Osteoblast (primary cell): Measurements from ENCODE around the gene B3GNT4. TPM values are rescaled to one million over a fixed set of nuclear protein-coding genes. Genes with fewer than 3 reads are reported as not detected.
A peak's percentile ranks its signal among the peaks of the same experiment; 100 is the strongest.
"Not testable (repeated sequence)": the region's sequence is repeated elsewhere in the genome, so short reads cannot be mapped to it uniquely, and the experiment has no call there.

Experiments used
- DNase-seq: peaks from one replicate; pipeline ENCODE4 v3.0.0; 2011; ENCODE audit warnings: low spot score, mixed read lengths; ENCODE audit not compliant: insufficient read length; ENCODE audit errors: missing footprints
- H2AFZ ChIP-seq: 2 replicates; pipeline ENCODE4 v1.6.0; 2011; ENCODE audit warnings: mild to moderate bottlenecking, low read length
- H3K27ac ChIP-seq: 2 replicates; pipeline ENCODE4 v1.5.1; 2011; ENCODE audit warnings: mild to moderate bottlenecking, low read depth, low read length, moderate library complexity
- H3K27me3 ChIP-seq: 2 replicates; pipeline ENCODE4 v1.6.0; 2012; ENCODE audit warnings: mild to moderate bottlenecking, control low read depth, inconsistent platforms, low read length, moderate library complexity; ENCODE audit not compliant: insufficient read depth
- H3K36me3 ChIP-seq: 2 replicates; pipeline ENCODE4 v1.5.1; 2011; ENCODE audit warnings: mild to moderate bottlenecking, low read length, control low read depth, moderate library complexity; ENCODE audit not compliant: insufficient read depth
- H3K4me1 ChIP-seq: 2 replicates; pipeline ENCODE4 v1.5.1; 2011; ENCODE audit warnings: mild to moderate bottlenecking, low read length, control low read depth, moderate library complexity; ENCODE audit not compliant: insufficient read depth
- H3K4me2 ChIP-seq: 2 replicates; pipeline ENCODE4 v1.6.0; 2011; ENCODE audit warnings: mild to moderate bottlenecking, low read length; ENCODE audit not compliant: insufficient read depth
- H3K4me3 ChIP-seq: fragments of 200-600 bp; sonication (generic); 3 replicates; pipeline ENCODE4 v1.5.1; 2012; ENCODE audit warnings: mild to moderate bottlenecking, low read length, inconsistent platforms; ENCODE audit not compliant: insufficient read depth
- H3K79me2 ChIP-seq: 2 replicates; pipeline ENCODE4 v1.6.0; 2012; ENCODE audit warnings: mild to moderate bottlenecking, low read length, control low read depth, inconsistent platforms; ENCODE audit not compliant: insufficient read depth
- H3K9me3 ChIP-seq: 2 replicates; pipeline ENCODE4 v1.5.1; 2011; ENCODE audit warnings: low read depth, low read length, control low read depth
- H4K20me1 ChIP-seq: 2 replicates; pipeline ENCODE4 v1.6.0; 2012; ENCODE audit warnings: mild to moderate bottlenecking, low read length, control low read depth; ENCODE audit not compliant: insufficient read depth
- CTCF ChIP-seq: IDR thresholded peaks from 2 replicates; pipeline ENCODE4 v1.5.1; 2011; ENCODE audit warnings: mild to moderate bottlenecking, low read depth, low read length, moderate library complexity; ENCODE audit errors: extremely low read depth
- total RNA-seq: library from RNA; depleted of rRNA; stranded (reverse); fragments of >200 nt; gene quantifications from 2 replicates; pipeline ENCODE4 v1.2.3, GENCODE V29; 2012

The B3GNT4 gene
- total RNA-seq, 1 donor: not detected

GRCh38 chr12:122244565-122245371 lies 41.3 kb downstream of the B3GNT4 start:
- H3K4me2 ChIP-seq: no peak overlapping the region
- peak; percentile 75 for DNase-seq
- no peaks in the 10 kb centered on the region for H3K79me2 ChIP-seq
- H3K4me3 ChIP-seq: no peak overlapping the region
- no peaks in the 10 kb centered on the region for H3K9me3 ChIP-seq
- H4K20me1 ChIP-seq: no peaks in the 10 kb centered on the region
- no peaks in the 10 kb centered on the region for H3K4me1 ChIP-seq
- H3K27me3 ChIP-seq: no peaks in the 10 kb centered on the region
- no peak overlapping the region for H2AFZ ChIP-seq
- H3K27ac ChIP-seq: no peak overlapping the region
- peaks cover 9% of the 10 kb centered on the region for H3K36me3 ChIP-seq
- TF ChIP-seq CTCF: no peak

GRCh38 chr12:122245553-122245952 lies 42.0 kb downstream of the B3GNT4 start:
- no peak for DNase-seq
- Histone ChIP-seq H3K4me2 (no peak overlapping the region), H3K4me3 (no peak overlapping the region), H3K27ac (no peak overlapping the region), H4K20me1 (no peaks in the 10 kb centered on the region), H3K36me3 (peaks cover 15% of the 10 kb centered on the region), H3K4me1 (no peaks in the 10 kb centered on the region), H2AFZ (no peak overlapping the region), H3K9me3 (no peaks in the 10 kb centered on the region), H3K27me3 (no peaks in the 10 kb centered on the region), H3K79me2 (no peaks in the 10 kb centered on the region)
- TF ChIP-seq CTCF: no peak

GRCh38 chr12:122250047-122250446 lies 46.5 kb downstream of the B3GNT4 start:
- no peak for TF ChIP-seq CTCF
- no peaks in the 10 kb centered on the region for H3K27me3 ChIP-seq

GRCh38 chr12:122250536-122250935 lies 47.0 kb downstream of the B3GNT4 start:
- H3K27me3 ChIP-seq: no peaks in the 10 kb centered on the region
- peaks cover 13% of the 10 kb centered on the region for H3K79me2 ChIP-seq
- no peaks in the 10 kb centered on the region for H3K9me3 ChIP-seq
- TF ChIP-seq CTCF: no peak
- no peak overlapping the region for H3K27ac ChIP-seq
- no peak overlapping the region for H3K4me3 ChIP-seq
- no peak overlapping the region for H2AFZ ChIP-seq
- no peak for DNase-seq
- H3K4me2 ChIP-seq: no peak overlapping the region
- no peaks in the 10 kb centered on the region for H4K20me1 ChIP-seq
- peaks cover 15% of the 10 kb centered on the region for H3K36me3 ChIP-seq
- no peaks in the 10 kb centered on the region for H3K4me1 ChIP-seq

More at GRCh38 chr12:122250047-122250446, 46.5 kb downstream of the B3GNT4 start:
- Histone ChIP-seq H3K36me3 (peaks cover 16% of the 10 kb centered on the region), H3K27ac (no peak overlapping the region), H3K4me2 (no peak overlapping the region), H3K4me1 (no peaks in the 10 kb centered on the region), H3K9me3 (no peaks in the 10 kb centered on the region), H2AFZ (no peak overlapping the region), H4K20me1 (no peaks in the 10 kb centered on the region), H3K79me2 (peaks cover 13% of the 10 kb centered on the region), H3K4me3 (no peak overlapping the region)
- DNase-seq: no peak

- H3K27ac ChIP-seq, DNase-seq, H2AFZ ChIP-seq, H3K27me3 ChIP-seq, H3K4me2 ChIP-seq, H3K9me3 ChIP-seq, H3K4me3 ChIP-seq, H4K20me1 ChIP-seq, H3K79me2 ChIP-seq, H3K4me1 ChIP-seq: not testable (repeated sequence)
- peaks cover 38% of the 10 kb centered on the region for H3K36me3 ChIP-seq
Observed at GRCh38 chr12:122258462-122258861, 55.0 kb downstream of the B3GNT4 start.
